Natural killer cell (primary cell): Measurements from ENCODE around the gene RSPO1. TPM values are rescaled to one million over a fixed set of nuclear protein-coding genes. Genes with fewer than 3 reads are reported as not detected.

Experiments used
- ATAC-seq, 3 donors: fragments of 150-1000 bp in 2 of 3; fragments of 200-7000 bp in 1 of 3; cut with Tn5 transposase; 1 replicate in 1 of 3; 2 replicates in 2 of 3; pipeline ENCODE4 v1.10.0; 2021; ENCODE audit warnings: mild to moderate bottlenecking in 2 of 3, moderate library complexity in 2 of 3
- DNase-seq, 2 donors: peaks; one replicate each; pipeline versions ENCODE4 v3.0.0 to v3.0.0-alpha.2; 2013 to 2021; ENCODE audit warnings: mixed read lengths in 1 of 2
- H3K27ac ChIP-seq: one replicate; pipeline ENCODE4 v1.5.1; 2013; ENCODE audit warnings: mild to moderate bottlenecking, low read length
- H3K27me3 ChIP-seq: one replicate; pipeline ENCODE4 v1.6.1; 2013; ENCODE audit warnings: low read length; ENCODE audit not compliant: control insufficient read depth, insufficient read depth
- H3K36me3 ChIP-seq: one replicate; pipeline ENCODE4 v1.6.1; 2013; ENCODE audit warnings: low read length; ENCODE audit not compliant: control insufficient read depth, insufficient read depth
- H3K4me1 ChIP-seq: one replicate; pipeline ENCODE4 v1.6.1; 2013; ENCODE audit warnings: low read length; ENCODE audit not compliant: control insufficient read depth, insufficient read depth
- H3K4me3 ChIP-seq: one replicate; pipeline ENCODE4 v1.5.1; 2013; ENCODE audit warnings: low read length
- H3K9me3 ChIP-seq: one replicate; pipeline ENCODE4 v1.6.1; 2013; ENCODE audit warnings: low read length; ENCODE audit not compliant: control insufficient read depth, insufficient read depth
- H3K27ac Mint-ChIP-seq, 2 donors: one replicate each; pipeline ENCODE4 v1.8.0; 2022; ENCODE audit warnings: mild to moderate bottlenecking in 2 of 2, mixed read lengths in 2 of 2, moderate library complexity in 1 of 2
- H3K27me3 Mint-ChIP-seq, 2 donors: one replicate each; pipeline ENCODE4 v1.8.0; 2022; ENCODE audit warnings: low read depth in 2 of 2, mixed read lengths in 2 of 2
- H3K36me3 Mint-ChIP-seq: one replicate; pipeline ENCODE4 v1.8.0; 2022; ENCODE audit warnings: mixed read lengths
- H3K4me1 Mint-ChIP-seq, 2 donors: one replicate each; pipeline ENCODE4 v1.8.0; 2022; ENCODE audit warnings: mixed read lengths in 2 of 2
- H3K4me3 Mint-ChIP-seq: one replicate; pipeline ENCODE4 v1.8.0; 2022; ENCODE audit warnings: mild to moderate bottlenecking, moderate library complexity, mixed read lengths
- H3K9me3 Mint-ChIP-seq, 2 donors: one replicate each; pipeline ENCODE4 v1.8.0; 2022; ENCODE audit warnings: mixed read lengths in 2 of 2
- WGBS: methylation state at CpG from one replicate; pipeline ENCODE4 v1.1.7; 2013; ENCODE audit warnings: missing lambda C conversion rate; ENCODE audit not compliant: insufficient coverage; 5-methylcytosine and 5-hydroxymethylcytosine counted together
- intact Hi-C: fragments of 100-400 bp; cut with micrococcal nuclease; formaldehyde crosslinking; loops from one replicate; pipeline ENCODE4 v1.14.2; 2022
- total RNA-seq, 4 donors: library from RNA; stranded (reverse); fragments of 120-200 nt in 1 of 4; gene quantifications; one replicate each; pipeline versions ENCODE4 v1.2.3 to v1.2.4, GENCODE V29; 2013 to 2022
- TF ChIP-seq, protein P1 (sequence below): fragments of 200-600 bp; IDR thresholded peaks from one replicate; pipeline ENCODE4 v1.8.0; 2022; ENCODE audit warnings: antibody characterized with exemption

Gene RSPO1
- total RNA-seq, 3 donors from 2014 or later (not counting 1 experiment from before 2014, with no cell fraction given) = not detected

DNA sequence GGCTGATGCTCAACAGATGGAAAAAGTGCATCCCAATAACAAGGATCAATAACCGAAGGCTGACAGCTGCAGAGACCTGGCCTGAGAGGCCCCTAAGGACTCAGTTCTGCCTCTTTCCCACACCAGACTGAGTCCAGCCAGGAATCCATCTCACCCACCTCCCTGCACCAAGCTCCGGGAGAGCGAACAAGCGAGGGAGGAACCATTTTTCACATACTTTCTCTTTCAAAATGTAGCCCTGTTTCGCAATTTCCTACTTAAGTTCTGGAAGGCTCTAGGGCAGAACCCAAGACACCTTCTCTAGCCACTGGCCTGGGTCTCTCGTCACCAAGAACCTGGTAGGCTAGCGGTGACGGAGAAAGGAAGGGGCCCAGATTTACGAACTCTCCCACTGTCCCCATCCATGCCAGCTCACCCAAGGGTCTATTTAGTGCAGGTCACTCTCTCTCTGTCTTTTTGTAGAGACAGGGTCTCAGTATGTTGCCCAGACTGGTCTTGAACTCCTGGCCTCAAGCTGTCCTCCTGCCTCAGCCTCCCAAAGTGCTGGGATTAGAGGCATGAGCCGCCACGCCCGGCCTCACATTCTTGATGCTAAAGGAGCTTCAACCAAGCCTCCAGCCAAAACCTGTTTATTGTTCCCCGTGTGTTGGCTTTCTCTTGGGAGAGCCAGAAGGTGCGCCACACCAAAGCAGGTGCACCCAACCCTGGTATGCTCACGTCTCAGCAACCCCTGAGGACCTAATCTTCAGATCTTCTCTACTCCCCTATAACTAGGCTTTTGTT lies 28.0 kb downstream of the RSPO1 start:
- H3K9me3 ChIP-seq = no peaks in the 10 kb centered on the region
- no peak overlapping the region for H3K4me3 Mint-ChIP-seq
- 82% methylated on average over 15 of the region's 15 CpGs for WGBS
- no peak overlapping the region for H3K27ac Mint-ChIP-seq
- DNase-seq = no peak
- H3K4me3 ChIP-seq = no peak overlapping the region
- ATAC-seq = no peak
- H3K27ac ChIP-seq = no peak overlapping the region
- intact Hi-C loops = no loop called here
- peaks cover 0 to 9% of the 10 kb centered on the region in 2 donors for H3K27me3 Mint-ChIP-seq
- TF ChIP-seq, protein P1, sequence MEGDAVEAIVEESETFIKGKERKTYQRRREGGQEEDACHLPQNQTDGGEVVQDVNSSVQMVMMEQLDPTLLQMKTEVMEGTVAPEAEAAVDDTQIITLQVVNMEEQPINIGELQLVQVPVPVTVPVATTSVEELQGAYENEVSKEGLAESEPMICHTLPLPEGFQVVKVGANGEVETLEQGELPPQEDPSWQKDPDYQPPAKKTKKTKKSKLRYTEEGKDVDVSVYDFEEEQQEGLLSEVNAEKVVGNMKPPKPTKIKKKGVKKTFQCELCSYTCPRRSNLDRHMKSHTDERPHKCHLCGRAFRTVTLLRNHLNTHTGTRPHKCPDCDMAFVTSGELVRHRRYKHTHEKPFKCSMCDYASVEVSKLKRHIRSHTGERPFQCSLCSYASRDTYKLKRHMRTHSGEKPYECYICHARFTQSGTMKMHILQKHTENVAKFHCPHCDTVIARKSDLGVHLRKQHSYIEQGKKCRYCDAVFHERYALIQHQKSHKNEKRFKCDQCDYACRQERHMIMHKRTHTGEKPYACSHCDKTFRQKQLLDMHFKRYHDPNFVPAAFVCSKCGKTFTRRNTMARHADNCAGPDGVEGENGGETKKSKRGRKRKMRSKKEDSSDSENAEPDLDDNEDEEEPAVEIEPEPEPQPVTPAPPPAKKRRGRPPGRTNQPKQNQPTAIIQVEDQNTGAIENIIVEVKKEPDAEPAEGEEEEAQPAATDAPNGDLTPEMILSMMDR = no peak
- H3K9me3 Mint-ChIP-seq = no peaks in the 10 kb centered on the region
- H3K36me3 Mint-ChIP-seq = no peaks in the 10 kb centered on the region
- H3K36me3 ChIP-seq = no peaks in the 10 kb centered on the region
- peaks cover 3% of the 10 kb centered on the region for H3K27me3 ChIP-seq
- H3K4me1 ChIP-seq = peaks cover 3% of the 10 kb centered on the region
- H3K4me1 Mint-ChIP-seq = peaks cover 5% of the 10 kb centered on the region in 2 donors

DNA sequence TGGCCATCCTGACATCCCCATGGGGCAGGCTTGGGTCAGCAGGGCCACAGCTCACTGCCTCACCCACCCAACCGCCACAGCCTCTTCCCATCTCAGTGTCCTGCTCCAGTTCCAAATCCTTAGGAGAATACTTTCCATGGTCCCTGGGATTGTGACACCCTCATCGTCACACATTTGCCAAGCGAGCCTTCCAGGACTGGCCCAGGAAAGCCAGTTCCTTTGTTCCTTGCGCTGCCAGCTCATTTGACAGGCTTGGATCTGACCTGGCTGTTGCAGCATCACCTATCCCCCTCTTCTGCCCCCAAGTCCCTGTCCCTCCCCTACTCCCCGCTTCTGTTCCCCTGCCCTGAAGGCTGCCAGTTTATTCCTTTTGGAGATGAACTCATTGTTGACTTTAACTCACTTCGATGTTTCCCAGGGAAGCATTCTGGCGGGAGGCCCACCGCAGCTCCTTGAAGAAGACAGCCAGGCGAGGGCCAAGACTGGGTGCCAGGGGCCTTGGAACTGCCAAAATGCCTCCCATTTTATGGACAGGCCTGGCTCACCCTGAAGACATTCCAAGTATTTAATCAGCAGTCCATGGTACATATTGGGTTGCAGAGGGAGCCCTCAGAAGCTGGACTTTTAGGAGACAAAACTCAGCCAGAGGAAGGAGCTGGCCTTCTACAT lies 28.8 kb downstream of the RSPO1 start:
- ATAC-seq (no peak), DNase-seq (no peak)
- Histone ChIP-seq H3K36me3 (no peaks in the 10 kb centered on the region), H3K4me3 (no peak overlapping the region), H3K27me3 (no peaks in the 10 kb centered on the region), H3K9me3 (no peaks in the 10 kb centered on the region), H3K27ac (no peak overlapping the region), H3K4me1 (peaks cover 3% of the 10 kb centered on the region)
- intact Hi-C loops = no loop called here
- H3K27ac Mint-ChIP-seq = no peak overlapping the region
- peaks cover 0 to 11% of the 10 kb centered on the region in 2 donors for H3K27me3 Mint-ChIP-seq
- 91% methylated on average over 9 of the region's 9 CpGs for WGBS
- H3K36me3 Mint-ChIP-seq = no peaks in the 10 kb centered on the region
- no peaks in the 10 kb centered on the region for H3K9me3 Mint-ChIP-seq
- TF ChIP-seq, protein P1 = no peak
- peaks cover 5% of the 10 kb centered on the region in 2 donors for H3K4me1 Mint-ChIP-seq
- no peak overlapping the region for H3K4me3 Mint-ChIP-seq

DNA sequence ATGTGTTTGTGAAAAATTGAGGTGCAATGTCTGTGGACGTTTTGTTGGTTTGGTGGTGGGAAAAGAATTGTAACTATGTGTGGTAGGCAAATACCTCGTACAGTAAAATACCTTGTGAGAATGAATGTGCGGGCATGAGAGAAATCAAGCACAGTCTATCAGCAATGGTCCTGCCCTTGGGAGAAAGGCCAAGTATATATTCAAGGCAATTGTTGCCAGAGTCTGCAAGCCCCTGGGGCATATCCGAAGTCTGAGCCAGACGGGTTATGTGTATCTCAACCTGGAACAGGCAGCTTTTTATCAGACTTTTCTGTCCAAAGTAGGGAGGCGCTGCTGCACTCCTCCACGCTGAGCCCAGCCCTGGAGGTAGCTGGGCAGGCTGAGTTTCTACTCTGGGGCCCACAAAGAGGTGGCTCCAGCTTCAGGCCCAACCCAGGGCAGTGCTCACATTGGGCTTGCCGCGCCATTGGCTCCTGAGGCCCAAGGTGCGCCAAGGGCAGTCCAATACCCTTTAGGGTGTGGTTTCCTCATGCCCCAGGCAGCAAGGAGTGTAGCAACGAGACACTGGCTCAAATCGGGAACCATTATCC lies 29.5 kb downstream of the RSPO1 start:
- Histone ChIP-seq H3K4me3 (no peak overlapping the region), H3K27ac (no peak overlapping the region), H3K27me3 (no peaks in the 10 kb centered on the region), H3K4me1 (peaks cover 3% of the 10 kb centered on the region), H3K9me3 (no peaks in the 10 kb centered on the region), H3K36me3 (no peaks in the 10 kb centered on the region)
- Mint-ChIP-seq H3K36me3 (no peaks in the 10 kb centered on the region), H3K9me3 (no peaks in the 10 kb centered on the region), H3K27ac (no peak overlapping the region), H3K27me3 (peaks cover 0 to 11% of the 10 kb centered on the region in 2 donors), H3K4me3 (no peak overlapping the region), H3K4me1 (peaks cover 5% of the 10 kb centered on the region in 2 donors)
- DNase-seq (no peak), ATAC-seq (no peak)
- TF ChIP-seq, protein P1 = no peak
- WGBS = 86% methylated on average over 12 of the region's 12 CpGs
- intact Hi-C loops = no loop called here
